Prostate gland (tissue), 2 donors: ENCODE data around the gene FCF1. TPM values are rescaled to one million over a fixed set of nuclear protein-coding genes. Genes with fewer than 3 reads are reported as not detected.
A peak's percentile ranks its signal among the peaks of the same experiment; 100 is the strongest.

Source experiments
- DNase-seq: peaks from one replicate; pipeline ENCODE4 v3.0.0-alpha.2; 2019; ENCODE audit warnings: low spot score
- H3K27ac ChIP-seq, 2 donors: fragments of 200-600 bp; sonication (generic); 2 replicates each; pipeline ENCODE4 v1.5.1; 2017 to 2019
- H3K27me3 ChIP-seq: fragments of 200-600 bp; sonication (generic); replicated peaks from 2 replicates; pipeline ENCODE4 v1.5.1; 2019; ENCODE audit not compliant: insufficient read depth
- H3K36me3 ChIP-seq, 2 donors: fragments of 200-600 bp; sonication (generic); 1 replicate in 1 of 2; 2 replicates in 1 of 2; pipeline versions ENCODE4 v1.5.1 to v1.8.1; 2017 to 2019
- H3K4me1 ChIP-seq: fragments of 200-600 bp; sonication (generic); replicated peaks from 2 replicates; pipeline ENCODE4 v1.5.1; 2019
- H3K4me3 ChIP-seq, 2 donors: fragments of 200-600 bp; sonication (generic); 2 replicates each; pipeline ENCODE4 v1.5.1; 2017 to 2019
- H3K9me3 ChIP-seq: fragments of 200-600 bp; sonication (generic); 2 replicates; pipeline ENCODE4 v1.5.1; 2017
- POLR2A ChIP-seq: fragments of 450-650 bp; IDR thresholded peaks from one replicate; pipeline ENCODE4 v1.6.1; 2016; ENCODE audit warnings: antibody characterized with exemption, mild to moderate bottlenecking
- POLR2AphosphoS5 ChIP-seq: sonication (generic); formaldehyde crosslinking; IDR thresholded peaks from one replicate; pipeline ENCODE4 v1.6.1; 2017; ENCODE audit warnings: antibody characterized with exemption
- WGBS: methylation state at CpG from one replicate; pipeline ENCODE4 v1.1.5; 2018; 5-methylcytosine and 5-hydroxymethylcytosine counted together
- intact Hi-C: fragments of 100-400 bp; cut with DNase I; formaldehyde crosslinking; loops from one replicate; pipeline ENCODE4 v1.14.2; 2022
- total RNA-seq, 2 donors: library from RNA; depleted of rRNA; stranded (reverse); fragments of >200 nt; gene quantifications; one replicate each; pipeline ENCODE4 v1.1.0, GENCODE V29; 2016
- TF ChIP-seq, protein P1 (sequence below), 4 experiments: fragments of 200-600 bp in 2 of 4; fragments of 450-650 bp in 2 of 4; sonication (generic) in 2 of 4; IDR thresholded peaks; 1 replicate in 3 of 4; 2 replicates in 1 of 4; pipeline ENCODE4 v1.5.1; 2016 to 2019; ENCODE audit warnings: antibody characterized with exemption in 4 of 4, mild to moderate bottlenecking in 2 of 4, moderate library complexity in 2 of 4

Gene FCF1
- total RNA-seq, 2 donors from 2014 or later = 24.2 to 26.0 TPM

DNA sequence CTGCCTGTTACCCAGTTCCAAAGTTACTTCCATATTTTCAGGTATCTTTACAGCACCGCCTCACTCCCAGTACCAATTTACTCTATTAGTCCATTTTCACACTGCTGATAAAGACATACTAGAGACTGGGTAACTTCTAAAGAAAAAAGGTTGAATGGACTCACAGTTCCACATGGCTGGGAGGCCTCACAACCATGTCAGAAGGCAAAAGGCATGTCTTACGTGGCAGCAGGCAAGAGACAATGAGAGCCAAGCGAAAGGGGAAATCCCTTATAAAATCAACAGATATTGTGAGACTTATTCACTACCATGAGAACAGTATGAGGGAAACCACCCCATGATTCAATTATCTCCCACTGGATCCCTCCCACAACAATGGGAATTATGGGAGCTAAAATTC, 9.9 kb upstream of the FCF1 start:
- no peaks in the 10 kb centered on the region for H3K4me1 ChIP-seq
- no peak overlapping the region for H3K4me3 ChIP-seq
- intact Hi-C loops = no loop called here
- H3K36me3 ChIP-seq = no peaks in the 10 kb centered on the region
- TF ChIP-seq POLR2AphosphoS5 = no peak
- TF ChIP-seq POLR2A = no peak
- TF ChIP-seq, protein P1, sequence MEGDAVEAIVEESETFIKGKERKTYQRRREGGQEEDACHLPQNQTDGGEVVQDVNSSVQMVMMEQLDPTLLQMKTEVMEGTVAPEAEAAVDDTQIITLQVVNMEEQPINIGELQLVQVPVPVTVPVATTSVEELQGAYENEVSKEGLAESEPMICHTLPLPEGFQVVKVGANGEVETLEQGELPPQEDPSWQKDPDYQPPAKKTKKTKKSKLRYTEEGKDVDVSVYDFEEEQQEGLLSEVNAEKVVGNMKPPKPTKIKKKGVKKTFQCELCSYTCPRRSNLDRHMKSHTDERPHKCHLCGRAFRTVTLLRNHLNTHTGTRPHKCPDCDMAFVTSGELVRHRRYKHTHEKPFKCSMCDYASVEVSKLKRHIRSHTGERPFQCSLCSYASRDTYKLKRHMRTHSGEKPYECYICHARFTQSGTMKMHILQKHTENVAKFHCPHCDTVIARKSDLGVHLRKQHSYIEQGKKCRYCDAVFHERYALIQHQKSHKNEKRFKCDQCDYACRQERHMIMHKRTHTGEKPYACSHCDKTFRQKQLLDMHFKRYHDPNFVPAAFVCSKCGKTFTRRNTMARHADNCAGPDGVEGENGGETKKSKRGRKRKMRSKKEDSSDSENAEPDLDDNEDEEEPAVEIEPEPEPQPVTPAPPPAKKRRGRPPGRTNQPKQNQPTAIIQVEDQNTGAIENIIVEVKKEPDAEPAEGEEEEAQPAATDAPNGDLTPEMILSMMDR (IDR thresholded peaks at IDR 0.05) = no peak
- H3K9me3 ChIP-seq = no peaks in the 10 kb centered on the region
- H3K27ac ChIP-seq = no peak overlapping the region
- no peak for DNase-seq
- 95% methylated on average over 3 of the region's 3 CpGs for WGBS
- no peaks in the 10 kb centered on the region for H3K27me3 ChIP-seq

DNA sequence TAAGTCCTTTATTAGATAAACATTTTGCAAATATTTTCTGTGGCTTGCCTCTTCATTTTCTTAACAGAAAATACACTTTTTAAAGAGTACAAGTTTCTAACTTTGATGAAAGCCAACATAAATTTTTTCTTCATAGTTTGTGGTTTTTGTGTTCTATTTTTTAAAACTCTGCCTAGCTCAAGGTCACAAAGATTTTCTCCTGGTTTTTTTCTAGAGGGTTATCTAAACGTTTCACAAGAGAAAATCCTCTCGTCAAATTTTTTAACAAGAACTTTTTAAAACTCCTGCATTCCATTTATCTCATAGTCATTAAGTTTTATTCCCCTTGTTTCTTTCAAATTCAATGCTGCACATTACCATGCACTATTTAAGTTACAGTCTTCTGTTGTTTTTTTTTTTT, 8.3 kb upstream of the FCF1 start:
- TF ChIP-seq, protein P1 (IDR thresholded peaks at IDR 0.05) = no peak
- TF ChIP-seq POLR2AphosphoS5 = no peak
- no peak for TF ChIP-seq POLR2A
- DNase-seq = no peak
- Histone ChIP-seq H3K4me3 (no peak overlapping the region), H3K27ac (peak overlapping the region; percentile 3 to 63), H3K27me3 (no peaks in the 10 kb centered on the region), H3K36me3 (no peaks in the 10 kb centered on the region), H3K4me1 (no peaks in the 10 kb centered on the region), H3K9me3 (no peaks in the 10 kb centered on the region)
- intact Hi-C loops = no loop called here
- WGBS = 34% methylated on average over 2 of the region's 2 CpGs

DNA sequence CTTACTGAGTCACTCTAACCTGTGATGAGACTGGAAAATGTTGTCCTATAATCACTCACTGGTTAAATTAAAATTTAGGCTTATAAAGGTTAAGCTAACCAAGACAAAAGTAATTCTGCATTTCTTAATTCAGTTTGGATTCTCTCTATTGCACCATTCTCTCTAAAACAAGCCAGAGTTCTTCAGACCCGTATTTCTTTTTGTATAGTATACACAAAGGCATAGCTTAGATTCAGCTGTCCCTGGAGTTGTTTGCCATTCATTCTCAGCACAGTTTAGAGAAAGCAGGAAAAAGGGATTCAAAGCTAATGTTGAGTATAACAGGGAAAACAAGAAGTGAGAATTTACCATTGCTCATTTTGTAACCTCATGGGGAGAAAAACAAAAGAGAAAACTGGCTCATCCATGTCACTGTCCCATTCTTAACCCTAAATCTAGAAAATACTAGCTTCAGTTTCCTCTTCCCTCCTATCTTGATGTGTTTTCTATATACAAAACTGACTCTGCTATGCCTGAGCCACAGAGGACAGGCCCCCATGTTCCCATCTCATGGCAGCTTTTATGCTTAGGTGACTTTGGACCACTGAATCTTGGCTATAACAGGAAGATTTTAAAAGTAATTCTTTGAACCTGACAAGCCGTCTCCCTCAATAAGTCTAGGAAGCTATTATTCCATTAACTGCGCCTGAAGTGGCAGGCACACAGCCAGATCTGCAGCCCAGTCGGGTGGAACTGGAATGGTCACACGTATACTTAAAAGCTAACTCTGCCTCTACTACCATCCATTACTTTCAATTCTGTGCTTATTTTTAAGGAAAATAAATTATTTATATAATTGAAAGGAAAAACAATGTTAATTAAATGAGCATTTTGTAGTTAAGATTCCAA, 7.1 kb upstream of the FCF1 start:
- Histone ChIP-seq H3K4me3 (no peak overlapping the region), H3K27ac (peak overlapping the region; percentile 27 to 63), H3K36me3 (no peaks in the 10 kb centered on the region), H3K9me3 (no peaks in the 10 kb centered on the region), H3K4me1 (no peaks in the 10 kb centered on the region), H3K27me3 (no peaks in the 10 kb centered on the region)
- intact Hi-C loops = no loop called here
- 32% methylated on average over 5 of the region's 5 CpGs for WGBS
- TF ChIP-seq POLR2A (no peak), POLR2AphosphoS5 (no peak)
- TF ChIP-seq, protein P1 (IDR thresholded peaks at IDR 0.05) = no peak
- peak; percentile 43 for DNase-seq

DNA sequence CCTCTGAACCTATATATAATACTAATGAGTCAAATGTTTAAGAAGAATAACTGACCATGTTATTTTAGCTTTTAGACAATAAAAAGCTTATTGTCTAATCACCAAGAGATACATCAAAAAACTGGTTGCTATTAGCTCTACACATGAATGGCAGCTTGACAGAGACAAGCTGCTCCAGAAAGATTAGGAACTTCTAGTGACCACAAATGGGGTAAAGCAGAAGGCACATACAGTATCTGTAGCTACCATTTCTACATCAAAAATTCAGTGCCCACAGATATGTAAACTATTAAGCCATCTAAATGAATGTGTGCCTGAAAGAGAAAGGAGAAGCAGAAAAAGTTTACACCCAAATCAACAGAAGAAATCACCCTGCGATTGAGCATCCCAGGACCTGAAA, 2.5 kb upstream of the FCF1 start:
- Histone ChIP-seq H3K4me3 (no peak overlapping the region), H3K27me3 (no peaks in the 10 kb centered on the region), H3K4me1 (peaks cover 4% of the 10 kb centered on the region), H3K27ac (no peak overlapping the region), H3K9me3 (no peaks in the 10 kb centered on the region), H3K36me3 (no peaks in the 10 kb centered on the region)
- intact Hi-C loops = loop anchor here (5.0 to 10.0 kb wide), 2 partner anchors 54 to 98 kb away; partner anchors contain the start of genes LTBP2 and YLPM1
- 91% methylated on average over 1 of the region's 1 CpG for WGBS
- no peak for DNase-seq
- no peak for TF ChIP-seq POLR2A
- TF ChIP-seq POLR2AphosphoS5 = no peak
- TF ChIP-seq, protein P1 (IDR thresholded peaks at IDR 0.05) = no peak

DNA sequence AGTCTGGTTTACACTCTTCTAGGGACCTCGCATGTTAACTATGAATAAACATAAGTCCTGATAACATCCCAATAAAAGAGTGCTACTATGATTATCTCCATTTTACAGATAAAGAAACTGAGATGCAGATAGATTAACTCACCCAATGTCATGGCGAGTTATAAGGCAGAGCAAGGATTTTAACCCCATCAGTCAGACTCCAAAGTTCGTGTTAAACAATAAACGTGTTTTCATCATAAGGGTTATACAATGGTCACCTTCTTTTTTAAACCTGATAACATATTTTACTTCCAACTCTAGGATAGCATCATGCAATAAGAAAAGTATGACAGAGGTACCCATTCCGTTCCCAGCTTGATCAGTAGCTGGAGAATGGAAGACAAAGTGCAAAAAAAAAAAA, 1.3 kb upstream of the FCF1 start:
- no peak overlapping the region for H3K27ac ChIP-seq

More for the DNA sequence above, 1.3 kb upstream of the FCF1 start:
- H3K36me3 ChIP-seq = no peaks in the 10 kb centered on the region
- TF ChIP-seq, protein P1 (IDR thresholded peaks at IDR 0.05) = no peak
- TF ChIP-seq POLR2A = no peak
- no peak for DNase-seq
- peaks cover 4% of the 10 kb centered on the region for H3K4me1 ChIP-seq
- no peak overlapping the region for H3K4me3 ChIP-seq
- intact Hi-C loops = loop anchor here (5.0 to 10.0 kb wide), 2 partner anchors 53 to 99 kb away; partner anchors contain the start of genes LTBP2 and YLPM1
- H3K27me3 ChIP-seq = no peaks in the 10 kb centered on the region
- 62% methylated on average over 5 of the region's 5 CpGs for WGBS
- no peaks in the 10 kb centered on the region for H3K9me3 ChIP-seq
